Astrocyte of the spinal cord (primary cell): ENCODE data around the gene ULK4.
A peak's percentile ranks its signal among the peaks of the same experiment; 100 is the strongest.
"Not testable (repeated sequence)": the region's sequence is repeated elsewhere in the genome, so short reads cannot be mapped to it uniquely, and the experiment has no call there.

Source experiments
- DNase-seq: peaks from one replicate; pipeline ENCODE4 v3.0.0; 2011; ENCODE audit warnings: low read depth, low spot score
- H3K4me3 ChIP-seq: 2 replicates; pipeline ENCODE4 v1.5.1; 2011; ENCODE audit warnings: low read depth, mild to moderate bottlenecking, low read length, moderate library complexity
- in situ Hi-C: cut with HindIII; loops from 2 replicates; pipeline ENCODE4 v1.10.0; 2017; ENCODE audit warnings: low sequenced_read_pairs
- TF ChIP-seq, protein P1 (sequence below): IDR thresholded peaks from 2 replicates; pipeline ENCODE4 v1.5.1; 2012; ENCODE audit warnings: low read depth, mild to moderate bottlenecking, low read length, inconsistent platforms

Gene ULK4

DNA sequence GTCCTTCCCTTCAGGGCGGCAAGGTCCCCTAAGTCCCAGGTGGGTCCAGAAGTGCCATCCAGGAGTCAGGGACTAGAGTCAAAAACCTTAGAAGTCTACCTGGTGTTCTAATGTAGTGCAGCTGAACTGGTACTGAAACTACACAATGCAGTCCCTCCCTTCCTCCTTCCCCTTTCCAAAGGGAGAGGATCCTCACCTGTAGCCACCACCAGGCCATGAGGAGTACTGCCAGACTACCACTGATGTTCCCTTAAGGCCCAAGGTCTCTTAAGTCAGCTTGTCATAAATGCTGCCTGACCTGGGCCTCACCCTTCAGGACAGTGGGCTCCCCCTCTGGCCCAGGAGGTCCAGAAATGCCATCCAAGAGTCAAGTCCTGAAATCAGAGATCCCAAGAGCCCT, 98.9 kb downstream of the ULK4 start:
- H3K4me3 ChIP-seq, result no peak overlapping the region
- in situ Hi-C loops, result no loop called here
- DNase-seq, result no peak
- TF ChIP-seq, protein P1, sequence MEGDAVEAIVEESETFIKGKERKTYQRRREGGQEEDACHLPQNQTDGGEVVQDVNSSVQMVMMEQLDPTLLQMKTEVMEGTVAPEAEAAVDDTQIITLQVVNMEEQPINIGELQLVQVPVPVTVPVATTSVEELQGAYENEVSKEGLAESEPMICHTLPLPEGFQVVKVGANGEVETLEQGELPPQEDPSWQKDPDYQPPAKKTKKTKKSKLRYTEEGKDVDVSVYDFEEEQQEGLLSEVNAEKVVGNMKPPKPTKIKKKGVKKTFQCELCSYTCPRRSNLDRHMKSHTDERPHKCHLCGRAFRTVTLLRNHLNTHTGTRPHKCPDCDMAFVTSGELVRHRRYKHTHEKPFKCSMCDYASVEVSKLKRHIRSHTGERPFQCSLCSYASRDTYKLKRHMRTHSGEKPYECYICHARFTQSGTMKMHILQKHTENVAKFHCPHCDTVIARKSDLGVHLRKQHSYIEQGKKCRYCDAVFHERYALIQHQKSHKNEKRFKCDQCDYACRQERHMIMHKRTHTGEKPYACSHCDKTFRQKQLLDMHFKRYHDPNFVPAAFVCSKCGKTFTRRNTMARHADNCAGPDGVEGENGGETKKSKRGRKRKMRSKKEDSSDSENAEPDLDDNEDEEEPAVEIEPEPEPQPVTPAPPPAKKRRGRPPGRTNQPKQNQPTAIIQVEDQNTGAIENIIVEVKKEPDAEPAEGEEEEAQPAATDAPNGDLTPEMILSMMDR, result no peak

DNA sequence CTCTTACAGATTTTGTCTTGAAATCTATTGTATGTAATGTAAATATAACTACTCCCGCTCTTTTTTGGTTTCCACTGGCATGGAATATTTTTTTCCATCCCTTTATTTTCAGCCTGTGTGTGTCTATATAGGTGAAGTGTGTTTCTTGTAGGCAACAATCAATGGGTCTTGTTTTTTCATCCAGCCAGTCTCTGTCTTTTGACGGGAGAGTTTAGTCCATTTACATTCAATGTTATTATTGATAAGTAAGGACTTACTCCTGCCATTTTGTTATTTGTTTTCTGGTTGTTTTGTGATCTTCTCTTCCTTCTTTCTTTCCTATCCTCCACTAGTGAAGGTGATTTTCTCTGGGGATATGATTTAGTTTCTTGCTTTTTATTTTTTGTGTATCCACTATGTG, 101.4 kb downstream of the ULK4 start:
- DNase-seq, H3K4me3 ChIP-seq, in situ Hi-C loops: not testable (repeated sequence)

DNA sequence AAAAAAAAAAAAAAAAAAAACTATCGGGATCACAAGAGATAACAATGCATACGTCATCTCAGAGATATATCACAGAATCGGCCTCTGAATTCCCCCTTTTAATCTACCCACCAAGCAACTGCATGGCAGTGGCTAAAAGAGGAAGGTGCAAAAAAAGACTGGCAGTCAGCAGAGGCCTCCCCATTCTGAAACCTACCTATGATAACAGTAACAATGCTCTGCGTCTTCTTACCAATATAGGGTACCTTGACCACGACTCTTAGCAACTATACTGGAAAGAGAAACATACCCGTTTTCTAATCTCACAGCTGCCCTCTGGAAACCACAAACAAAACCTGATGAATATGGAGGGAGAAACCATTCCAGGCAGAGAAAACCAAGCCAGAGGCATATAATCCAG, 106.9 kb downstream of the ULK4 start:
- no peak overlapping the region for H3K4me3 ChIP-seq
- in situ Hi-C loops, result no loop called here
- no peak for DNase-seq
- TF ChIP-seq, protein P1, result no peak

DNA sequence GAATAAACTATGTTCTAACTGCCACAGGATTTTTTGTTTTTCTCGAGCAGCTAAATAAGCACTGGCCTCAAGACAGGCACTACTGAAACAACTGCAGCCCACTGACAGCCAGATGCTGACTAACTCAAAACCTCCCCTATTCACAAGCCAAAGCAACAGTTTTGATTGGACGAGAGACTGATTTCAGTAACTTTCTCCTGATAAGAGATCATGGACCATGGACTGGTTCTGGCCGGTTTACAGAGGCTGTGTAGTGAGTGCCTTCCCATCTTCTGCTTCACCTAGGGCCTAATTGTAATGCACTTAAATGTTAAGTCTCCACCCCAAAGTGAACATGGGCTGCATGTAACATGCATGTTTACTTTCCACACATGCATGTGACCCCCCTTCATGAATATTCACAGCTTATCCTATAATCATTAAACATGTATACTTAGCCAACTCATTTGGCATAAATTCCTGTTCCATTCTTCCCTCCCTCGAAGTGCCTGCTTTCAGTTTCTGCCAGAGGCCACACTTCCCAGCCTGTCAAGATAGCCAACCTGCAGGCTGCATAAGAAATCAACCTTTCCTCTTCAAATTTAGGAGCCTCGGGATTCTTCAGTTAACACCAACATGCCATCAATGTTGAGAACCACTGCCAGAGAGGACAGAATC, 108.2 kb downstream of the ULK4 start:
- DNase-seq, result no peak
- in situ Hi-C loops, result no loop called here
- TF ChIP-seq, protein P1, result no peak
- no peak overlapping the region for H3K4me3 ChIP-seq

DNA sequence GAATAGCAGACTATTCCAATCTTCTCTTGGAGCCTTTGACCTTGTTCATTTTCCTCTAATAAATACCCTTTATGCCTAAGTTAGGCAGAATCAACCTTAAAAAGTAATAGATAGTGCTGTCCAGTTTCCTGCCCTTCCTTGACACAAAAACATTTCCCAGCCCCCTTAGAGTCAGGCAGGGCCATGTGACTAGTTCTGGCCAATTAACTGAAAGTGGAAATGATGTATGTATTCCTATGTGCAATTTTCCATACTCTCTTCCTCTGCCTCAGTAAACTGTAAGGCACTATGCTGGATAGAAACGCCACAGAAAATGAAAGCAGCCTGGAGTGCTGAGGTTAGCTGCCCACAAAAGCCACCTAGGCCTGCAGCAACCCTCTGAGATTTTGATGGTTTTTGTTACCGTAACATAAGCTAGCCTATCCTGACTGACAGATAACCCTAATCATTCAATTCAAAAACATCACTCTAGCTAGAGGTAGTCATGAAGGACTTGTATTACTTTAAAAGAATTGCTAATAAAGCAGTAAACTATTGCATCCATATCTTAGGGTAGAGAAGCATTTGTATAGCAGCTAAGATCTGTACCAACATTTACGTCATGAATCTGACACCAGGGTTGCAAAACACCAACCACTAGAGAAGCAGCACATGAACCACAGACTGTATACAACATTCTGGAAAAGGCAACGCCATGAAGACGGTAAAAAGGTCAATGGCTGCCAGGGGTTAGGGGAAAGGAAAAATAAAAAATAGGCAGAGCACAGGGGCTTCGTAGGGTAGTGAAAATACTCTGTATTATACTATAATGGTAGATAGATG, 112.9 kb downstream of the ULK4 start:
- in situ Hi-C loops, result no loop called here

DNA sequence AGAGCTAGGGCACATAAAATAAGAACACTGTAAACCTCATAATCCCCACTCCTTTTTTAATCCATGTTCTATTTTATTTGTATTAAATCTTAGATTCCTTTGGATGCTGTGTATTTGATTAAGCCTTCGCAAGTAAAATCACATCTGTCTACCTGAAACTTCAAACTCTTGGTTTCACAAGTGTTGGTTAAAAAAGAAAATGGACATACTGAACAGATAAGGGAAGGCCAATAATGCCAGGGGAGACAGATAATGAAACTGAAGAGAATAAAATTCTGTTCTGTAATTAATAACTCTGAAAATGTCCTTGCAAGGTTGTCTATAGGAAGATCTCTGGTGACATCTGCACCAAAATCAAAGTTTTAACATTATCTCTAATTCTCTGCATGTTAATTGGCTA, 114.2 kb downstream of the ULK4 start:
- TF ChIP-seq, protein P1, result no peak
- in situ Hi-C loops, result no loop called here
- no peak for DNase-seq
- no peak overlapping the region for H3K4me3 ChIP-seq

More for the DNA sequence above, 112.9 kb downstream of the ULK4 start:
- TF ChIP-seq, protein P1, result no peak
- H3K4me3 ChIP-seq, result no peak overlapping the region
- DNase-seq, result no peak

DNA sequence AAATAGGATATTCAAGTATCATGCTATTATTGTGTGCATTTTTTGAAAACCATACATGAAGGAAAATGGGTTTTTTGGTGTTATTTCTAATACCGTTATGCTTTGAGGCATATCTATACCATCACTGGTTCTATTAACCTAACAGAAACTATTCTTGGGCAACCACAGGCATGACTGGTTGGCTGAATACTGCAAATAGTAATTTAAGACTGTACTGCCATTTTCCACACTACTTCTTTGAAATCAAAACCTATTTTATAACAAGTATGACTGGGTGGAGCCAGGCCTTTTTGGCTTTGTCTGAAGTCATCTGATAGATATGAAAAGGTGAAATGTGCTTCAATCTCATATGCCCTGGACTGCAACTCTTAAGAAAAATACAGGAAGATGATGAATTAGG, 115.1 kb downstream of the ULK4 start:
- in situ Hi-C loops, result no loop called here
- no peak overlapping the region for H3K4me3 ChIP-seq
- DNase-seq, result peak; percentile 29

More for the DNA sequence above, 115.1 kb downstream of the ULK4 start:
- TF ChIP-seq, protein P1, result no peak
